HepG2 (cell line): ENCODE results near the gene PIANP.

ENCODE experiments used
- CEBPB ChIP-seq: IDR thresholded peaks from 2 replicates; pipeline ENCODE4 v1.6.1; 2011; ENCODE audit warnings: low read depth, low read length, improper control_type of control experiment, borderline replicate concordance
- CTCF ChIP-seq: sonication (generic); formaldehyde crosslinking; IDR thresholded peaks from 2 replicates; pipeline ENCODE4 v1.5.0; 2020; ENCODE audit warnings: mild to moderate bottlenecking, missing genetic modification reagents, moderate library complexity
- DNMT1 ChIP-seq: sonication (generic); formaldehyde crosslinking; IDR thresholded peaks from 2 replicates; pipeline ENCODE4 v1.5.1; 2020; ENCODE audit warnings: mild to moderate bottlenecking, missing genetic modification reagents
- POLR2A ChIP-seq, 2 experiments: IDR thresholded peaks; 2 replicates each; pipeline ENCODE4 v1.6.1; 2011; ENCODE audit warnings: low read depth in 2 of 2, low read length in 2 of 2, mild to moderate bottlenecking in 1 of 2, moderate library complexity in 1 of 2; ENCODE audit not compliant: insufficient read depth in 1 of 2
- YY1 ChIP-seq: IDR thresholded peaks from 2 replicates; pipeline ENCODE4 v1.6.1; 2011; ENCODE audit warnings: low read length, low read depth, moderate library complexity, mild to moderate bottlenecking; ENCODE audit not compliant: insufficient read depth, insufficient replicate concordance
- ZBTB26 ChIP-seq: IDR thresholded peaks from 2 replicates; pipeline ENCODE4 v1.6.1; 2016; ENCODE audit warnings: missing compliant biosample characterization, missing genetic modification reagents, borderline replicate concordance
- ZBTB34 ChIP-seq: sonication (generic); formaldehyde crosslinking; IDR thresholded peaks from 2 replicates; pipeline ENCODE4 v1.8.0; 2022; ENCODE audit warnings: mild to moderate bottlenecking, missing genetic modification reagents
- ZFP1 ChIP-seq: IDR thresholded peaks from 2 replicates; pipeline ENCODE4 v1.6.1; 2016
- ZNF136 ChIP-seq: sonication (generic); formaldehyde crosslinking; IDR thresholded peaks from 2 replicates; pipeline ENCODE4 v1.8.1; 2022; ENCODE audit warnings: low read depth, mild to moderate bottlenecking, moderate library complexity, missing genetic modification reagents

- TF ChIP-seq DNMT1 (CRISPR knock-in tag) (no peak), CTCF (CRISPR knock-in tag) (no peak), ZBTB34 (CRISPR knock-in tag) (no peak), YY1 (no peak), POLR2A (IDR thresholded peaks at IDR 0.05; ENCODE audit: insufficient read depth in 1 of 2, low read depth in 2 of 2, low read length in 2 of 2) (no peak), ZNF136 (no peak), ZBTB26 (no peak), ZFP1 (CRISPR knock-in tag) (no peak), CEBPB (no peak)
Measured at GRCh38 chr12:6699989-6700645, 498 bp downstream of the PIANP start.
